Activated CD8-positive, alpha-beta memory T cell treated with anti-CD3 and anti-CD28 coated beads, Interleukin-2, amount 50 U/mL, for 24 hours (primary cell): Measurements from ENCODE around the gene CLIC3.
A peak's percentile ranks its signal among the peaks of the same experiment; 100 is the strongest.

Experiments
- DNase-seq: peaks from one replicate; pipeline ENCODE4 v3.0.0-alpha.2; 2020; ENCODE audit errors: extremely low read depth

The CLIC3 gene

DNA sequence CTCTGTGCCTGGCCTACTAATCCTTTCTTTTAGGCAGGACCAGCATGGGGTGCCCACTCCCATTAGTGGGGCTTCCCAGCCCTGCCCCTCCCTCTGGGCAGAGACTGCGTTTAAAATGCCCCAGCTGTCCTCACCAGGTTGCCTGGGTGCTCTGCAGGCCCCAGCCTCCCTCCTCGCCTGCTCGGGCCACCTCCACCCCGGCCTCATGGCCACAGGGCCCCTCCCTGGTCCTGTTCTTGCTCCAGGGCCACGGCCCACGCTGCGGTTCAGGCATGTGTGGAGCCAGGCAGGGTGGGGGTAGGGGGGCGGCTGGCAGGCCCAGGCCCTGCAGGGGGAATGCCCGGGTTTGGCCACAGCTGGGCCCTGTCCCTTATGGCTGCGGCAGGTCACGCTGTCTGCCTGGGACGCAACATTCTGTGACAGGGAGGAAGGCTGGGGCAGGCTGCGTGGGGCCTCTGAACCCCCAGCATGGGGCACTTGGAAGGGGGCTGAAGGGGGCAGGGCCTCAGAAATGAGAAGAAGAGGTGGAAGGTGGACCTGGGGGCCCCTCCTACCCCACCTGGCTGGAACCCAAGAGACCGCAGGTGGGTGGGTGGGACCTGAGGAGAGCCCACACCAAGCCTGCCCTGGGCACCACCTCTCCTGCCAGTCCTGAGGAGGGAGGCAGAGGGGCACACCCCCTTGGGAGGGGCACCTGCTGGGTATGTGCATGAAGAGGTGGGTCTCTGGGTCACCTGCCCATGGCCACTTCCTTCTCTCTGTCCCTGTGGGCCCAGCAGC lies 44.6 kb downstream of the CLIC3 start, which contains the start of gene LCN12:
LCN12 (plus strand) TSS at position 733 of the 780 bp plus-strand sequence. CDS start 55 bp downstream, outside the sequence.
- no peak for DNase-seq

DNA sequence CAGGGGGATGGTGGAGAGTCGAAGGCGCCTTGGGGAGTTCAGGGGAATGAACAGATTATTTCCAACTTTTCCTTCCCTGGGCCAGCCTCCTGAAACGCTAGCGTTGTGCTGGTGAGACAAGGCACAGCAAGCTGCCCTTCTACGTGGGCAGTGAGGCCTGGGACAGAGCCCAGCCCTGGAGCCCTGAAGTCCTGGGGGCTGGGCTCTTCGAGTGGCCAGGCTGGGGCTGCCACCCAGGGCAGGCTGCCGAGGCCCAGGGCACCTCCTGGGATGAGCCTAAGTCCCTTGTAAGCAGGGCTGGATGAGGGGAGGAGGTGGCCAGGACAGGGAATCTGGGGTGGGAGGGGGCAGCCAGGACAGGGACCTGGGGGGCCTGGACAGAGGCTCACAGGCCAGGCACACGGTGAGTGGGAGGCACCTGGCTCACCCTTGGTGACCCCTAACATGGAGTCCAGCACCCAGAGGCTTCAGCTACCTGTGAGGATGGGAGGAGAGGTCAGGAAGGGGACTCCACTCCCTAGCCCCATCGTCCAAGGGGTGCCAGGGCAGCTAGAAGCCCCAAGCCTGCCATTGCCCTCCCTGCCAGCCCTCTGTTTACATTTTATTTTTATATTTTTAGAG lies 45.6 kb downstream of the CLIC3 start:
- DNase-seq, result no peak

DNA sequence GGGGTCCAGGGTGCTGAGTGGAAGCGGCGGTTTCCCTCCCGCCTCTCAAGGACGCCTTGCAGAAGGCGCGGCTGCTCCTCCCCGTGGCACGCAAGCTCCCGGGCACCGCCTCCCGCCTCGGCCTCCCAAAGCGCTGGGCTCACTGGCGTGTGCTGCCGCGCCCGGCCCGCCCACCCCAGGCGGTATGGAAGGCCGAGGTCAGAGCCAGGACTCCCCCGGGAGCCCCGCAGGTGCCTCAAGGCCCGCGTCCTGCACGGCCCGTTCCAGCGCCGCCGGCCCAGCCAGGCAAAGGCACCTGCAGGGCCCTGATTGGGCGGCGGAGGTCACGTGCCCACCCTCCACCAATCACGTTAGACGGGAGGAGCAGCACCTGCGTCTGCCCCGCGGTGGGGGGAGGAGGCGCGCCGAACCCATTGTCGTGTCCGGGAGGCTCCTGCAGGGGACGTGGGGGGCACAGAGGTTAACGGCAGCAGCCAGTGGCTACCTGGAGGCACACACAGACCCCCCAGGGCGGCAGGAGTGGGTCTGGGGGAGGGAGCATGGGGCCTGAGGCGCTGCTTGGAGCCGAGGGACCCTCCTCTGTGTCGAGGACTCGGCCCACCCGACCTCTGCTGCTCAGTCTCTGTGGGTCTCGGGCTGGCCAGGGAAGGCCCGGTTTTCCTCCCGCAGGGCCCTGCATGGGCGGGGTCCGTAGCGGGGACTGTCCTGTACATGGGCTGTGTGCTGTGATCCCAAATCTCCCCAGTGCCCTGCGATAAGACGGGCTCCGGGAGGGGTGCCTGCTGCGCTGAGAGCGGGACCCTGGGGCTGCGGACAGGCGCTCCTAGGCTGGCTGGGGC lies 46.3 kb downstream of the CLIC3 start:
- peak; percentile 93 for DNase-seq

DNA sequence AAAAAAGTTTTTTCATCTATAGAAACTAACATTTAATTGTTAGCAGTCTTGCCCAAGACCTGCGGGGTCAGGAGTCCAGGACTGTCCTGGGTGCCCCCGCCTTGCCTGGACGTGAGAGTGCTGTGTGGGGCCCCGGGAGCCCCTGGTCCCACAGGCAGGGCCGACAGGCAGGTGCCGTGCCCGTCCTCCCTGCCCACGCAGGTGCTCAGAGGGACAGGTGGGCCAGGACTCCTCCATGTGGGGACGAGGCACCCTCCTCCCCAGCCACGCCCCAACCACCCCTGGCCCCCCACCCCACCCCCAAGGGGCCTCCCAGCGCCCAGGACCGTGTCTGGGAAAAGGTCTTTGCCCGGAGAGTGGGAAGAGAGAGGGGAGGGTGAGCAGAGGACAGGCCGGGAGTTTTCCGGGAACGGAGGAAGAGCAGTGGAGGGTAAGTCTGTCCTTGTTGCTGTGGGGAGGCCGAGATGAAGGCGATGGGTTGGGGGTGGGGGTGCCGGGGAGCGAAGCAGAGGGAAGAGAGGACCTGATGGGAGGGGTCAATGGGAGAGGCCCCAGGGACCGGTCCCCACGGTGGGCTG lies 47.0 kb downstream of the CLIC3 start:
- DNase-seq, result no peak

DNA sequence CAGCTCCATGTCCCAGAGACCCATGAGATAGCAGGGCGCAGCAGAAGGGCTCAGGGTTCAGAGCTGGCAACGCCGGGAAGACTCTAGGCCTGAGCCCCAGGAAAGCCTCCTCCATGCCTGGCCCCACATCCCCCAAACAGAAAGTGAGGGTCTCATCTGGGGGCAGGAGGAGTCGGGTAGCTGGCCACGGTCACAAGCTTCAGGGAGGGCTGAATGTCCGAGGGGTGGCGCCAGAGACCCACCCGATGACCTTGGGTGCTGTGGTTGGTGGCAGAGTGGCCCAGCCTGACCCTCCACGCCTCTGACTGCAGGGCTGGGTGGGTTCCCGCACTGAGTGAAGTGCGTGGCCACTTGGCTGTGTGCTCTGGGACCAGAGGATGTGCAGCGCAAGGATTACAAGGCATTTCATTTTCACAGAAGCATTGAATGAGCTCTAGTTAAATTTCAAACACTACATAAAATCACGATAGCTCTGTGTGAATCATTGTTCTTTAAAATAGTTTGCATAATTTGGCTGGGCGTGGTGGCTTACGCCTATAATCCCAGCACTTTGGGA lies 48.3 kb downstream of the CLIC3 start:
- DNase-seq, result no peak

DNA sequence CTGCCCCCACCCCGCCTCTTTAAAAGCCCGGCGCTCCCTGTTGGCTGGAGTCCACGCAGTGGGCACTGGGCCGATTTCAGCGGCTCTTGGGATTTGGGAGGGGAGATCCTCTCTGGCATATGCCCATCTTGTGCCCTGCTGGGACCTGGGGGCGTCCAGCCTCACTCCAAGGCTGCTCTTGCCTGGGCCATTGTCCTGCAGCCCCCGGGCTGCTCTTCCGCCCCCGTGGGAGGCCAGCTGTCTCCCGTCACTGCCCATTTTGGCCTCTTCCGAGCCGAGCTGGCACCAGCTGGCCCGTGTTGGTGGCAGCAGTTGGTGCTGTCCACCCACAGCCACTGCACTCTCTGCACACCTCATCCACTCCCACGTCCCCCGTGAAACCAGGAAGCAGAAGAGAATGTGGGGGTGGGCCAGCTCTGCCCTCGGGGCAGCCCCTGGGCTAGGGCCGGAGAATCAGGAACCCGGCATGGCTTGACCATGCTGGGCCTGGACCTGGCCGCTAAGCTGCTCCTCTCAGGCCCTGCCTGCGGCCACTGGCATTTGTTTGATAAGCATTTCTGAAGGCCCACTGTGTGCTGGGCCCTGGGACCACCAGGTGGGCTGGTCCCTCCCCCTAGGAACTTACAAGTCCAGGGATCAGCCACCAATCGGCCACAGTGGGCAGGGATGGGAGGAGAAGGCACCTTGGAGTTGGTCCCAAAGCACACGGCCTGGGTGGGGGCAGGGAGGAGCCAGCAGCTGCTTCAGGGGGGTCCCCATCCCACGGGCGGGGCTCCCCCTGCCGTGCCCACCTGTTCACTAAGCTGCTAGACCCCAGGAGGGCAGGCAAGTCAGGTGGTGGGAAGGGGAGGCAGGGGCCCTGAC lies 49.1 kb downstream of the CLIC3 start:
- DNase-seq, result no peak

DNA sequence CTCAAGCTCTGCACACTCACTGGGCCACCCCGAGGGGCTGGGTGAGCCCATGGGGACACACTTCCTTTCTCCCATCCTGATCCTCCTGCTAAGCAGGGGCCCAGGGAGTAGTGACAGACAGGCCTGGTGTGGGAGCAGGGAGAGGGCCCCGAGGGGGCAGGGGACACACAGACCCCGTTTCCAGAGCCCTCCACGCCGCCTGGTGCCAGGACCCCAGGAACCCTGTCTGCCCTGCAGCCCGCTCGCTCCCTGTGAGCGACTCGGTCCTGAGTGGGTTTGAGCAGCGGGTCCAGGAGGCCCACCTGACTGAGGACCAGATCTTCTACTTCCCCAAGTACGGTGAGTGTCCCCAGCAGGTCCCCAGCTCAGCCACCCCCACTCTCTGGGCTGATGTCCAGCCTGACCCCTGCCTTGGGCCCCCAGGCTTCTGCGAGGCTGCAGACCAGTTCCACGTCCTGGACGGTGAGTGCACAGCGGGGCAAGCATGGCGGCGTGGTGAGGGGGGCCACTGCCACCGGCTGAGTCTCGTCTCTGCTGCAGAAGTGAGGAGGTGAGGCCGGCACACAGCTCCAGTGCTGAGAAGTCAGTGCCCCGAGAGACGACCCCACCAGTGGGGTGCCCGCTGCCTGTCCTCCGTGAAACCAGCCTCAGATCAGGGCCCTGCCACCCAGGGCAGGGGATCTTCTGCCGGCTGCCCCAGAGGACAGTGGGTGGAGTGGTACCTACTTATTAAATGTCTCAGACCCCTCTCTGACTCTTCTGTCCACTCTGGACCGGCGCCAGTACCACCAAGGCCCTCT lies 49.9 kb downstream of the CLIC3 start:
- no peak for DNase-seq

DNA sequence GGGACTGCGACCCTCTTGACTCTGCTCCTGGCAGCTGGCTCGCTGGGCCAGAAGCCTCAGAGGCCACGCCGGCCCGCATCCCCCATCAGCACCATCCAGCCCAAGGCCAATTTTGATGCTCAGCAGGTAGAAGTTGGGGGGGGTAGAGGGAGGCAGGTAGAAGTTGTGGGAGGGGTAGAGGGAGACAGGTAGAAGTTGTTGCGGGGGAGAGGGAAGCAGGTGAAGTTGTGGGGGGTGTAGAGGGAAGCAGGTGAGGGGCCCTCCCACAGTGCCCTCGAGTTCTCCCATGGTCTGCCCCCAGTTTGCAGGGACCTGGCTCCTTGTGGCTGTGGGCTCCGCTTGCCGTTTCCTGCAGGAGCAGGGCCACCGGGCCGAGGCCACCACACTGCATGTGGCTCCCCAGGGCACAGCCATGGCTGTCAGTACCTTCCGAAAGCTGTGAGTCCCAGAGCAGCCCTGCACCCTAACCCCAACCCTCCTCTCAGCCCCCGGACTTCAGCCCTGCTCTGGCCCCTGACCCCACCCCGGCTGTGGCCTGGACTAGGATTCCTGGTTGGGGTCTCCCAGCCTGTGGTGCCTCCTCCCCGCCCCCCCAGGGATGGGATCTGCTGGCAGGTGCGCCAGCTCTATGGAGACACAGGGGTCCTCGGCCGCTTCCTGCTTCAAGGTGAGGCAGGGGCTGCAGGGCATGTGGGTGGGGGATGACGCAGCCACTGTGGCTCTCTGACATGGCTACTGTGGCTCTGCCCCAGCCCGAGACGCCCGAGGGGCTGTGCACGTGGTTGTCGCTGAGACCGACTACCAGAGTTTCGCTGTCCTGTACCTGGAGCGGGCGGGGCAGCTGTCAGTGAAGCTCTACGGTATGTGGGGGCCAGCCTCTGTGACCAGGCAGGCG lies 50.8 kb downstream of the CLIC3 start:
- no peak for DNase-seq
